Stomach (tissue), 9 donors: ENCODE measurements around the gene TSEN54. TPM values are rescaled to one million over a fixed set of nuclear protein-coding genes. Genes with fewer than 3 reads are reported as not detected.

Experiments used
- DNase-seq, 2 donors: peaks; one replicate each; pipeline versions ENCODE4 v3.0.0 to v3.0.0-alpha.2; 2013 to 2019
- H3K27ac ChIP-seq, 5 donors: fragments of 200-600 bp in 4 of 5; sonication (generic) in 4 of 5; one replicate each; pipeline ENCODE4 v1.5.1; 2013 to 2019; ENCODE audit warnings: mild to moderate bottlenecking in 1 of 5, moderate library complexity in 1 of 5
- H3K27me3 ChIP-seq, 3 donors: fragments of 200-600 bp; sonication (generic); one replicate each; pipeline ENCODE4 v1.5.1; 2017 to 2019; ENCODE audit warnings: mixed run types in 1 of 3
- H3K36me3 ChIP-seq, 4 donors: fragments of 200-600 bp; sonication (generic); 1 replicate in 3 of 4; 2 replicates in 1 of 4; pipeline ENCODE4 v1.5.1; 2016 to 2019
- H3K4me1 ChIP-seq, 4 donors: fragments of 200-600 bp; sonication (generic); one replicate each; pipeline ENCODE4 v1.5.1; 2016 to 2019
- H3K4me3 ChIP-seq, 4 donors: fragments of 200-600 bp; sonication (generic) in 3 of 4; one replicate each; pipeline ENCODE4 v1.5.1; 2016 to 2019; ENCODE audit warnings: mild to moderate bottlenecking in 1 of 4
- H3K9me3 ChIP-seq, 4 donors: fragments of 200-600 bp; sonication (generic); one replicate each; pipeline ENCODE4 v1.5.1; 2016 to 2019
- EP300 ChIP-seq: sonication (generic); formaldehyde crosslinking; IDR thresholded peaks from one replicate; pipeline ENCODE4 v1.6.1; 2017; ENCODE audit warnings: antibody characterized with exemption
- POLR2A ChIP-seq, 4 donors: fragments of 450-650 bp; IDR thresholded peaks; one replicate each; pipeline ENCODE4 v1.6.1; 2016; ENCODE audit warnings: antibody characterized with exemption in 4 of 4, control low read depth in 2 of 4, mild to moderate bottlenecking in 1 of 4, moderate library complexity in 1 of 4
- POLR2AphosphoS5 ChIP-seq, 3 donors: sonication (generic); formaldehyde crosslinking; IDR thresholded peaks; one replicate each; pipeline ENCODE4 v1.6.1; 2016; ENCODE audit warnings: antibody characterized with exemption in 3 of 3
- WGBS, 5 donors: extraction: QIAGEN DNeasy Blood & Tissue Kit in 3 of 5; methylation state at CpG; one replicate each; pipeline versions ENCODE4 v1.1.5 to v1.1.7; 2013 to 2018; 5-methylcytosine and 5-hydroxymethylcytosine counted together
- intact Hi-C: fragments of 100-400 bp; cut with DNase I; formaldehyde crosslinking; loops from one replicate; pipeline ENCODE4 v1.15.1; 2023; ENCODE audit warnings: low total_unique reads
- polyA plus RNA-seq, 3 donors: library from polyadenylated mRNA; stranded (reverse); fragments of 200-250 nt; gene quantifications; one replicate each; pipeline ENCODE4 v1.2.3, GENCODE V29; 2013
- total RNA-seq, 5 donors: library from RNA; depleted of rRNA; stranded (reverse); fragments of >200 nt; gene quantifications; one replicate each; pipeline versions ENCODE4 v1.1.0 to v1.2.3, GENCODE V29; 2014 to 2016
- TF ChIP-seq, protein P1 (sequence below), 7 experiments: fragments of 450-650 bp in 4 of 7; fragments of 200-600 bp in 3 of 7; sonication (generic) in 3 of 7; IDR thresholded peaks; one replicate each; pipeline ENCODE4 v1.5.1; 2016 to 2019; ENCODE audit warnings: antibody characterized with exemption in 7 of 7, control low read depth in 2 of 7, mild to moderate bottlenecking in 1 of 7
- donor health status: healthy with polysubstance abuse.
- donor health status: Bipolar disorder and iron deficiency.
- donor health status: healthy.

TSEN54 gene
- total and polyA plus RNA-seq, 8 donors = 13.2 to 219 (median 42.1) TPM

GRCh38 chr17:75480281-75480680 lies 36.0 kb upstream of the TSEN54 start:
- H3K4me3 ChIP-seq = no peak overlapping the region
- H3K36me3 ChIP-seq = peaks cover 0 to 10% (median 5%) of the 10 kb centered on the region in 4 donors
- intact Hi-C loops = no loop called here
- no peaks in the 10 kb centered on the region for H3K9me3 ChIP-seq
- 92 to 97% (median 95%) methylated on average over 4 to 6 of the region's 6 CpGs for WGBS, 5 donors
- DNase-seq = no peak
- H3K4me1 ChIP-seq = peaks cover 18 to 48% (median 35%) of the 10 kb centered on the region in 4 donors
- TF ChIP-seq, protein P1, sequence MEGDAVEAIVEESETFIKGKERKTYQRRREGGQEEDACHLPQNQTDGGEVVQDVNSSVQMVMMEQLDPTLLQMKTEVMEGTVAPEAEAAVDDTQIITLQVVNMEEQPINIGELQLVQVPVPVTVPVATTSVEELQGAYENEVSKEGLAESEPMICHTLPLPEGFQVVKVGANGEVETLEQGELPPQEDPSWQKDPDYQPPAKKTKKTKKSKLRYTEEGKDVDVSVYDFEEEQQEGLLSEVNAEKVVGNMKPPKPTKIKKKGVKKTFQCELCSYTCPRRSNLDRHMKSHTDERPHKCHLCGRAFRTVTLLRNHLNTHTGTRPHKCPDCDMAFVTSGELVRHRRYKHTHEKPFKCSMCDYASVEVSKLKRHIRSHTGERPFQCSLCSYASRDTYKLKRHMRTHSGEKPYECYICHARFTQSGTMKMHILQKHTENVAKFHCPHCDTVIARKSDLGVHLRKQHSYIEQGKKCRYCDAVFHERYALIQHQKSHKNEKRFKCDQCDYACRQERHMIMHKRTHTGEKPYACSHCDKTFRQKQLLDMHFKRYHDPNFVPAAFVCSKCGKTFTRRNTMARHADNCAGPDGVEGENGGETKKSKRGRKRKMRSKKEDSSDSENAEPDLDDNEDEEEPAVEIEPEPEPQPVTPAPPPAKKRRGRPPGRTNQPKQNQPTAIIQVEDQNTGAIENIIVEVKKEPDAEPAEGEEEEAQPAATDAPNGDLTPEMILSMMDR (IDR thresholded peaks at IDR 0.05) = no peak
- no peak for TF ChIP-seq POLR2AphosphoS5 (IDR thresholded peaks at IDR 0.05)
- no peak for TF ChIP-seq EP300
- no peak for TF ChIP-seq POLR2A (IDR thresholded peaks at IDR 0.05)
- no peak overlapping the region for H3K27ac ChIP-seq
- H3K27me3 ChIP-seq = no peaks in the 10 kb centered on the region

DNA sequence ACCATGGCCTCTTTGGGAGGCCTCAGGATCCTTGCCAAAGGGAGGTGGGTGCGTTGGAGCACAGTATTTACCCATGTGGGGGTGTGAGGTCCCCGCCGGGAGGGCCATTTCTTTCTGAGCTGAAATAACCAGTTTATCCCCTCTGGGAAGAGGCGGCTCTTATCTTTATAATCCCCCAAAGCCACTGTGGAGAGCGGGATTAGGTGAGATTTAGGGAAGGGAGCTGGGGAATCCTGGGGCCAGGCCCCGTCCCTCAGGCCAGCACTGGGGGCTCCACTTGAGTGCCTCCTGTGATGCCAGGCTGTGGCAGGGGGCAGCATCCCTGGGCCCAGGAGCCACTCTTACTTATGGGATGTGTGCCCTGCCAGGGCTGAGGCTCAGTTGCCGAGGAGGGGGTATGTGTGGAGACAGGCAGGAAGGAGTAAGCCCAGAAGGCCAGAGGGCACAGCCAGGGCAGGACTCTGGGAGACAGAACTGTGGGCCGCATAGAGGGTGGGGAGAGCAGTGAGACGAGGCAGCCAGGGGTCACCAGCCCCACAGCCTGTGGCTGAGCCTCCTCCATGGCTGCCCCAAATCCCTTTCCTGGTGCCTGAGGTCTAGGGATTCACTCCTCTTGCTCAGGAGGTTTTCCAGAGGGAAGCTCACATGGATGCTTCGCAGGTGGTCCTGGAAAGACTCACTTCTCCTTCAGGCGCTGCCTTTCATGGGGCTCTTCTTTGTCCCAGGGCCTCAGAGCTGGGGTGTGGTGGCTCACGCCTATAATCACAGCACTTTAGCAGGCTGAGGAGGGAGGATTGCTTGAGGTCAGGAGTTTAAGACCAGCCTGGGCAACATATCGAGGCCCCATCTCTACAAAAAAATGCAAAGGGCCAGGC lies 34.9 kb upstream of the TSEN54 start:
- Histone ChIP-seq H3K4me3 (no peak overlapping the region), H3K4me1 (peaks cover 7 to 48% (median 35%) of the 10 kb centered on the region in 4 donors), H3K27ac (no peak overlapping the region), H3K27me3 (no peaks in the 10 kb centered on the region), H3K9me3 (no peaks in the 10 kb centered on the region), H3K36me3 (peaks cover 0 to 15% (median 10%) of the 10 kb centered on the region in 4 donors)
- WGBS, 5 donors = 70 to 78% (median 75%) methylated on average over 12 to 13 of the region's 13 CpGs
- TF ChIP-seq POLR2AphosphoS5 (IDR thresholded peaks at IDR 0.05) (no peak), POLR2A (IDR thresholded peaks at IDR 0.05) (no peak), EP300 (no peak)
- TF ChIP-seq, protein P1 (IDR thresholded peaks at IDR 0.05) = no peak
- intact Hi-C loops = no loop called here
- no peak for DNase-seq

- Histone ChIP-seq H3K4me3 (no peak overlapping the region), H3K4me1 (peaks cover 0 to 47% (median 34%) of the 10 kb centered on the region in 4 donors), H3K9me3 (no peaks in the 10 kb centered on the region), H3K36me3 (peaks cover 0 to 22% (median 13%) of the 10 kb centered on the region in 4 donors), H3K27me3 (no peaks in the 10 kb centered on the region), H3K27ac (no peak overlapping the region)
- intact Hi-C loops = no loop called here
- DNase-seq = no peak
- TF ChIP-seq EP300 = no peak
- 85 to 88% (median 87%) methylated on average over 16 of the region's 16 CpGs for WGBS, 5 donors
These were observed 34.0 kb upstream of the TSEN54 start for GRCh38 chr17:75482098-75482942.

- Histone ChIP-seq H3K36me3 (peaks cover 0 to 36% (median 26%) of the 10 kb centered on the region in 4 donors), H3K9me3 (no peaks in the 10 kb centered on the region), H3K27ac (no peak overlapping the region), H3K27me3 (no peaks in the 10 kb centered on the region), H3K4me1 (peaks cover 8 to 63% (median 52%) of the 10 kb centered on the region in 4 donors), H3K4me3 (no peak overlapping the region)
- peak in 1 of 2 donors; percentile 1 for DNase-seq
- intact Hi-C loops = no loop called here
- WGBS, 5 donors = 91 to 95% (median 94%) methylated on average over 7 to 12 of the region's 12 CpGs
- TF ChIP-seq POLR2AphosphoS5 (IDR thresholded peaks at IDR 0.05) (no peak), EP300 (no peak), POLR2A (IDR thresholded peaks at IDR 0.05) (no peak)
- TF ChIP-seq, protein P1 (IDR thresholded peaks at IDR 0.05) = no peak
These were observed 30.6 kb upstream of the TSEN54 start for GRCh38 chr17:75485688-75486087.
